Pancreas (tissue), 10 donors: ENCODE results near the gene ARHGAP32. TPM values are rescaled to one million over a fixed set of nuclear protein-coding genes. Genes with fewer than 3 reads are reported as not detected.

ENCODE experiments used
- ATAC-seq, 4 donors: fragments of 200-7000 bp; cut with Tn5 transposase; one replicate each; pipeline versions ENCODE4 v1.8.0 to v1.9.1; 2020; ENCODE audit warnings: mild to moderate bottlenecking in 4 of 4, moderate library complexity in 4 of 4
- DNase-seq, 6 donors: peaks; one replicate each; pipeline ENCODE4 v3.0.0-alpha.2; 2020
- FAIRE-seq: peaks from 2 replicates; lab custom pipeline; 2012; peaks lifted over from hg19 to GRCh38; lab: Jason Lieb, UNC
- H3K27ac ChIP-seq, 4 donors: fragments of 200-600 bp; sonication (generic); 1 replicate in 3 of 4; 2 replicates in 1 of 4; pipeline versions ENCODE4 v1.5.0 to v1.8.0; 2020
- H3K27me3 ChIP-seq, 4 donors: fragments of 200-600 bp; one replicate each; pipeline ENCODE4 v1.8.0; 2021
- H3K36me3 ChIP-seq, 3 donors: fragments of 200-600 bp; sonication (generic) in 1 of 3; one replicate each; pipeline versions ENCODE4 v1.5.0 to v1.8.0; 2020 to 2021
- H3K4me1 ChIP-seq, 3 donors: fragments of 200-600 bp; one replicate each; pipeline ENCODE4 v1.8.0; 2021
- H3K4me3 ChIP-seq, 4 donors: fragments of 200-600 bp; sonication (generic) in 2 of 4; one replicate each; pipeline versions ENCODE4 v1.5.0 to v1.8.0; 2020 to 2021
- H3K9me3 ChIP-seq, 4 donors: fragments of 200-600 bp; one replicate each; pipeline ENCODE4 v1.8.0; 2021
- CTCF ChIP-seq, 4 donors: fragments of 200-600 bp; sonication (generic) in 3 of 4; IDR thresholded peaks; one replicate each; pipeline versions ENCODE4 v1.5.0 to v1.8.0; 2021; ENCODE audit warnings: antibody characterized with exemption in 4 of 4
- WGBS, 2 donors: extraction: QIAGEN DNeasy Blood & Tissue Kit; methylation state at CpG; one replicate each; pipeline ENCODE4 v1.1.7; 2013; 5-methylcytosine and 5-hydroxymethylcytosine counted together
- intact Hi-C, 3 donors: fragments of 100-400 bp; cut with DNase I; formaldehyde crosslinking; loops; one replicate each; pipeline versions ENCODE4 v1.11.1 to v1.14.2; 2022
- polyA plus RNA-seq, 2 donors: library from polyadenylated mRNA; stranded (reverse); fragments of 200-250 nt; gene quantifications; one replicate each; pipeline ENCODE4 v1.2.3, GENCODE V29; 2013
- total RNA-seq, 6 donors: library from RNA; stranded (reverse); fragmentation: NEBNext Ultra II Directional in 4 of 6; extraction: Animal tissue kit (Norgen Biotek cat#: 25700) in 4 of 6; gene quantifications; one replicate each; pipeline versions ENCODE4 v1.2.1 to v1.2.4, GENCODE V29; 2021 to 2023
- donor health status: healthy with polysubstance abuse.
- donor health status: DM: no; HTN: no; CAD: no; lungs with moderate emphysema.
- donor health status: DM: no; HTN: no; CAD: no.
- donor health status: control.
- donor health status: control.
- donor health status: Bipolar disorder and iron deficiency.
- donor health status: DM: yes; HTN: yes; CAD: no.
- donor health status: DM: no; HTN: no; CAD: no.
- donor health status: DM: no; HTN: no; CAD: no.
- donor health status: DM: yes; HTN: yes; CAD: no.

Gene ARHGAP32
- total and polyA plus RNA-seq, 8 donors: 5.0 to 36.6 (median 22.3) TPM

- intact Hi-C loops: no loop called here
Observed at GRCh38 chr11:129209891-129210830, 18.0 kb upstream of the ARHGAP32 start.

GRCh38 chr11:129208863-129209262, 16.7 kb upstream of the ARHGAP32 start:
- no peak overlapping the region for H3K4me3 ChIP-seq
- H3K4me1 ChIP-seq: peaks cover 5 to 34% (median 18%) of the 10 kb centered on the region in 3 donors
- H3K9me3 ChIP-seq: no peaks in the 10 kb centered on the region
- DNase-seq: no peak
- no peak for TF ChIP-seq CTCF (IDR thresholded peaks at IDR 0.05)
- no peaks in the 10 kb centered on the region for H3K27me3 ChIP-seq
- FAIRE-seq: peak; percentile 20
- H3K36me3 ChIP-seq: no peaks in the 10 kb centered on the region
- no peak for ATAC-seq
- no peak overlapping the region for H3K27ac ChIP-seq
- intact Hi-C loops: no loop called here
- WGBS, 2 donors: 32 to 48% methylated on average over 1 of the region's 1 CpG

More at GRCh38 chr11:129209891-129210830, 18.0 kb upstream of the ARHGAP32 start:
- ATAC-seq: peak; percentile 84 to 90 (median 86)
- Histone ChIP-seq H3K9me3 (no peaks in the 10 kb centered on the region), H3K36me3 (no peaks in the 10 kb centered on the region), H3K4me1 (peaks cover 5 to 29% (median 18%) of the 10 kb centered on the region in 3 donors), H3K27ac (peak overlapping the region; percentile 8 to 33 (median 15)), H3K27me3 (no peaks in the 10 kb centered on the region), H3K4me3 (peak overlapping the region in 2 of 4 donors; percentile 2 to 4)
- no peak for FAIRE-seq
- WGBS, 2 donors: 18 to 19% methylated on average over 7 of the region's 7 CpGs
- no peak for TF ChIP-seq CTCF (IDR thresholded peaks at IDR 0.05)
- peak in 1 of 6 donors; percentile 10 for DNase-seq

- no peak for FAIRE-seq
- intact Hi-C loops: no loop called here
- TF ChIP-seq CTCF (IDR thresholded peaks at IDR 0.05): no peak
Observed at GRCh38 chr11:129204150-129204838, 12.2 kb upstream of the ARHGAP32 start.

DNA sequence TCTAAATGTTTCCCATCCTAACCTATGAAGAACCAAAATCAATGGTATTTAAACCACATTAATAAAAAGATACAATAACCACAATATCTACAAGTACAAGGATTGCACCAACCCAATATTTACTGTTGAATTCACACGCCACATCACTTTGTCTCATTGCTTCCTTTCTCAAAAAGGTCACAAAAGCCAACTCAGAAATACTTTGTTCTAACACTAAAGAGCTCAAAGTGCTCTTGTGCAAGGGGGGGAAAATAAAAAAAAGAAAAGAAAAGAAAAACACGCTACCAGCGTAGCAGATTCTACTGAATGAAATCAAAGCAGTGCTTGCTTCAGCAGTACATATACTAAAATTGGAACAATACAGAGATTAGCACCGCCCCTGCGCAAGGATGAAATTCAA, 10.5 kb upstream of the ARHGAP32 start:
- H3K27ac ChIP-seq: no peak overlapping the region
- H3K4me1 ChIP-seq: peaks cover 0 to 5% (median 0%) of the 10 kb centered on the region in 3 donors
- WGBS, 2 donors: 76 to 95% methylated on average over 5 of the region's 5 CpGs
- H3K27me3 ChIP-seq: no peaks in the 10 kb centered on the region
- H3K4me3 ChIP-seq: no peak overlapping the region
- FAIRE-seq (no peak), DNase-seq (no peak), ATAC-seq (no peak)
- H3K9me3 ChIP-seq: no peaks in the 10 kb centered on the region
- TF ChIP-seq CTCF (IDR thresholded peaks at IDR 0.05): no peak
- no peaks in the 10 kb centered on the region for H3K36me3 ChIP-seq
- intact Hi-C loops: no loop called here

More at GRCh38 chr11:129204150-129204838, 12.2 kb upstream of the ARHGAP32 start:
- no peak for DNase-seq
- no peaks in the 10 kb centered on the region for H3K36me3 ChIP-seq
- no peak overlapping the region for H3K4me3 ChIP-seq
- ATAC-seq: no peak
- H3K27ac ChIP-seq: no peak overlapping the region
- no peaks in the 10 kb centered on the region for H3K9me3 ChIP-seq
- no peaks in the 10 kb centered on the region for H3K27me3 ChIP-seq
- peaks cover 5 to 17% (median 9%) of the 10 kb centered on the region in 3 donors for H3K4me1 ChIP-seq
- WGBS, 2 donors: 87 to 88% methylated on average over 4 of the region's 4 CpGs
